HUES48 (cell line): ENCODE results near the gene PDE11A.

Source experiments
- H3K27ac ChIP-seq: one replicate; pipeline ENCODE4 v1.7.0; 2013; ENCODE audit warnings: low read depth, low read length, inconsistent platforms
- H3K27me3 ChIP-seq: 2 replicates; pipeline ENCODE4 v1.6.1; 2013; ENCODE audit warnings: mild to moderate bottlenecking, low read length; ENCODE audit not compliant: control insufficient read depth, insufficient read depth
- H3K36me3 ChIP-seq: 2 replicates; pipeline ENCODE4 v1.6.1; 2013; ENCODE audit warnings: low read length; ENCODE audit not compliant: control insufficient read depth, insufficient read depth
- H3K4me1 ChIP-seq: 2 replicates; pipeline ENCODE4 v1.6.1; 2013; ENCODE audit warnings: mild to moderate bottlenecking, low read length; ENCODE audit not compliant: control insufficient read depth, insufficient read depth
- H3K4me3 ChIP-seq: 2 replicates; pipeline ENCODE4 v1.5.1; 2013; ENCODE audit warnings: mild to moderate bottlenecking, low read depth, low read length
- H3K9ac ChIP-seq: 2 replicates; pipeline ENCODE4 v1.6.1; 2013; ENCODE audit warnings: mild to moderate bottlenecking, low read depth, low read length, moderate library complexity
- H3K9me3 ChIP-seq: 2 replicates; pipeline ENCODE4 v1.6.1; 2013; ENCODE audit warnings: low read length; ENCODE audit not compliant: control insufficient read depth, insufficient read depth

PDE11A gene

GRCh38 chr2:178008636-178009289 is 63.8 kb downstream of the PDE11A start:
- H3K4me3 ChIP-seq: no peak overlapping the region
- H3K27ac ChIP-seq: no peak overlapping the region
- H3K27me3 ChIP-seq: no peaks in the 10 kb centered on the region
- no peaks in the 10 kb centered on the region for H3K4me1 ChIP-seq
- H3K9ac ChIP-seq: no peak overlapping the region
- H3K36me3 ChIP-seq: no peaks in the 10 kb centered on the region
- H3K9me3 ChIP-seq: no peaks in the 10 kb centered on the region

- Histone ChIP-seq H3K27ac (no peak overlapping the region), H3K9ac (no peak overlapping the region), H3K27me3 (no peaks in the 10 kb centered on the region), H3K4me3 (no peak overlapping the region), H3K36me3 (no peaks in the 10 kb centered on the region), H3K4me1 (no peaks in the 10 kb centered on the region), H3K9me3 (no peaks in the 10 kb centered on the region)
Observed at GRCh38 chr2:178006710-178007109, 65.9 kb downstream of the PDE11A start.

DNA sequence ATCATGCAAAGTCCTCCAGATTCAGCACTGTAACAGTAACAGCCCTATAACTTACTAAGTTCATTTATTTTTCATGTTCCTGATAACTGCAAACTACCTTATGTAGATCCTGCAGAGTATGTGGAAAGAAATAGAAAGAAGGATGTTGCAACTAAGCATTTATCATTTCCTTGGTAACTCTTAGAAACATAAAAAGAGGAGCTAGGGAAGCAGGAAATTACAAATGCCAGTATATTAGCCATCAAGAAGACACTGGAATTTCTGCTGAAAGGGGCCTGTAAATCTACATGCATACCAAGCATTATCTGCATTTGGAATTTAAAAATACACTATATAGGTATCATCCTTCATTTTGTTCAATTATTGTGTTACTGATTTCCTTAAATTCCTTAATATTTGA is 66.8 kb downstream of the PDE11A start:
- Histone ChIP-seq H3K36me3 (no peaks in the 10 kb centered on the region), H3K27me3 (no peaks in the 10 kb centered on the region), H3K9me3 (no peaks in the 10 kb centered on the region), H3K4me3 (no peak overlapping the region), H3K27ac (no peak overlapping the region), H3K4me1 (no peaks in the 10 kb centered on the region), H3K9ac (no peak overlapping the region)

DNA sequence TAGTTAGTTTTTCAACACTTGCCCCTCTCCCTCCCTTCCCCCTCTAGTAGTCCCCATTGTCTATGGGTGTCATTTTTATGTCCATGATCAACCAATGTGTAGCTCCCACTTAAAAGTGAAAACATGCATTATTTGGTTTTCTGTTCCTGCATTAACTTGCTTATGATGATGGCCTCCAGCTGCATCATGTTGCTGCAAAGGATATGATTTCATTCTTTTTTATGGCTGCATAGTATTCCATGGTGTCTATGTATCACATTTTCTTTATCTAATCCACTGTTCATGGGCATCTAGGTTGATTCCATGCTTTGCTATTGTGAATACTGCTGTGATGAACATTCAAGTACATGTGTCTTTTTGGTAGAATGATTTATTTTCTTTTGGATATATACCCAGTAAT is 70.5 kb downstream of the PDE11A start:
- no peaks in the 10 kb centered on the region for H3K36me3 ChIP-seq
- no peak overlapping the region for H3K4me3 ChIP-seq
- H3K27me3 ChIP-seq: no peaks in the 10 kb centered on the region
- no peaks in the 10 kb centered on the region for H3K4me1 ChIP-seq
- H3K9me3 ChIP-seq: no peaks in the 10 kb centered on the region
- H3K27ac ChIP-seq: no peak overlapping the region
- no peak overlapping the region for H3K9ac ChIP-seq

- Histone ChIP-seq H3K4me1 (no peaks in the 10 kb centered on the region), H3K9ac (no peak overlapping the region), H3K27ac (no peak overlapping the region), H3K27me3 (no peaks in the 10 kb centered on the region), H3K9me3 (no peaks in the 10 kb centered on the region), H3K4me3 (no peak overlapping the region), H3K36me3 (no peaks in the 10 kb centered on the region)
Observed at GRCh38 chr2:177998996-177999395, 73.6 kb downstream of the PDE11A start.

DNA sequence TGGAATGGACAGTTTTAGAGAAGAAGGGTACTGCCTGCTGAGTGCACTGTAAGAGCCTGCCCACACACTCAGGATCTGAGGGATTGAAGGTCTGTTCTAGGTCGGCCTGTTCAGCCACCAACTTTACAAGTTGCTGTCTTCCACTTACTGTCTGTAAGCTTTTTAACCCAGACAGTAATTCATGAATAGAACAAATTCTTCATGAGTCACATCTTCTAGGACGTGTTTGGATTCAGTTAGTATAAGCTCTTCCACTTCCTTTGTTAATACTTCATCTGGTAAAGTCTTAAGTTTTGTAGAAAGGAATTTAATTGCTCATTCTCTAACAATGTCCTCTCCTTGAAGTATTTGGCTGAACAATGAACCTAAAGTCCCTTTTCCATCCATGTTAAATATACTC is 74.6 kb downstream of the PDE11A start:
- H3K4me3 ChIP-seq: no peak overlapping the region
- no peak overlapping the region for H3K9ac ChIP-seq
- H3K4me1 ChIP-seq: no peaks in the 10 kb centered on the region
- no peaks in the 10 kb centered on the region for H3K9me3 ChIP-seq
- H3K27ac ChIP-seq: no peak overlapping the region
- no peaks in the 10 kb centered on the region for H3K36me3 ChIP-seq
- no peaks in the 10 kb centered on the region for H3K27me3 ChIP-seq

DNA sequence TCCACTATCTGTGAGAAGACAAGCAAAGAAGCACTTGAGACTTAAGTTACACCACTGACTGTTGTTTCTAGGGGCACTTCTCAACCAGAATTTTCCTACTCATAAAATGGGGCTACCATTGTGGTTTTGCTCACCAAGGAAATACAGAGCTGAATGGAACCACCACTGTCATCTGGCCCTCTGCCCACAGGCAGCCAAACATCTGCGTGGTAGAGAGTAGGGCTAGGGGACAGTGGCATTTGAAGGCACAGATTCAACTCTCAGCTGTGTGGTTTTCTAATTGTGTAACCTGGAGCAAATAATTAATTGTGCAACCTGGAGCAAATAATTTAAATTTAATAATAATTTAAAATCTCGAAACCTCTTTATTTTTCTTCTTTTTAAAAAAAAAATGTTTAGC is 79.6 kb downstream of the PDE11A start:
- H3K27me3 ChIP-seq: no peaks in the 10 kb centered on the region
- H3K4me1 ChIP-seq: no peaks in the 10 kb centered on the region
- H3K27ac ChIP-seq: no peak overlapping the region
- H3K4me3 ChIP-seq: no peak overlapping the region
- no peak overlapping the region for H3K9ac ChIP-seq
- H3K36me3 ChIP-seq: no peaks in the 10 kb centered on the region
- no peaks in the 10 kb centered on the region for H3K9me3 ChIP-seq

- H3K36me3 ChIP-seq: no peaks in the 10 kb centered on the region
- no peak overlapping the region for H3K9ac ChIP-seq
- H3K4me3 ChIP-seq: no peak overlapping the region
- no peak overlapping the region for H3K27ac ChIP-seq
- H3K9me3 ChIP-seq: no peaks in the 10 kb centered on the region
- H3K27me3 ChIP-seq: no peaks in the 10 kb centered on the region
- H3K4me1 ChIP-seq: no peaks in the 10 kb centered on the region
Observed at GRCh38 chr2:177989029-177989885, 83.3 kb downstream of the PDE11A start.

- Histone ChIP-seq H3K27ac (no peak overlapping the region), H3K36me3 (no peaks in the 10 kb centered on the region), H3K4me1 (no peaks in the 10 kb centered on the region), H3K9ac (no peak overlapping the region), H3K27me3 (no peaks in the 10 kb centered on the region), H3K4me3 (no peak overlapping the region), H3K9me3 (no peaks in the 10 kb centered on the region)
Observed at GRCh38 chr2:177984749-177985148, 87.8 kb downstream of the PDE11A start.

- H3K27ac ChIP-seq: no peak overlapping the region
- no peaks in the 10 kb centered on the region for H3K27me3 ChIP-seq
- no peak overlapping the region for H3K9ac ChIP-seq
- no peaks in the 10 kb centered on the region for H3K4me1 ChIP-seq
- H3K4me3 ChIP-seq: no peak overlapping the region
- H3K36me3 ChIP-seq: no peaks in the 10 kb centered on the region
- H3K9me3 ChIP-seq: no peaks in the 10 kb centered on the region
Observed at GRCh38 chr2:177983183-177983788, 89.3 kb downstream of the PDE11A start.

DNA sequence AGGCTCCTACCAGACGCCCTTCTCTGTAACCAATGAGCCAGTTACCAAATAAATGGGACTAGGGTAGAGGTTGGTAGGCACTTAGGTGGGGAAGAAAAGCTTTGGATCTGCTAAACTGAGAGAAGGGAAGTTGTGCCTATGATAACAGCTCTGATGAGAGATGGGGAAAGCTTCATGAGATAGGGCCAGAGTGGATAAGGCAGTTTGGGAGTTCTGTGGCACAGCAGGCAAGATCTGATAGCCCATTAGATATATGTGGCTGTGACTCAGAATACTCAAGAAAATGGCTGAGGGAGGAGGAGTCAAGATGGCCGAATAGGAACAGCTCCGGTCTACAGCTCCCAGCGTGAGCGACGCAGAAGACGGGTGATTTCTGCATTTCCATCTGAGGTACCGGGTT is 99.8 kb downstream of the PDE11A start:
- no peak overlapping the region for H3K9ac ChIP-seq
- H3K4me1 ChIP-seq: peaks cover 3% of the 10 kb centered on the region; the same call in 1 of the 2 replicates
- no peaks in the 10 kb centered on the region for H3K27me3 ChIP-seq
- H3K4me3 ChIP-seq: peak overlapping the region; percentile 39
- peaks cover 4% of the 10 kb centered on the region for H3K9me3 ChIP-seq
- H3K36me3 ChIP-seq: no peaks in the 10 kb centered on the region
- H3K27ac ChIP-seq: no peak overlapping the region
